Neuronal stem cell (in vitro differentiated cells): ENCODE measurements around the gene GNB4.

ENCODE experiments used
- DNase-seq: peaks from one replicate; pipeline ENCODE4 v3.0.0-alpha.2; 2013; ENCODE audit warnings: low spot score
- H2AFZ ChIP-seq: one replicate; pipeline ENCODE4 v1.6.1; 2013; ENCODE audit warnings: mild to moderate bottlenecking, low read length, inconsistent platforms
- H2AK5ac ChIP-seq: 2 replicates; pipeline ENCODE4 v1.6.1; 2013; ENCODE audit warnings: low read depth, mild to moderate bottlenecking, inconsistent platforms, low read length, moderate library complexity, mixed read lengths
- H2BK120ac ChIP-seq: 2 replicates; pipeline ENCODE4 v1.6.1; 2013; ENCODE audit warnings: low read depth, mild to moderate bottlenecking, inconsistent platforms, low read length, moderate library complexity, mixed read lengths
- H2BK12ac ChIP-seq: one replicate; pipeline ENCODE4 v1.6.1; 2013; ENCODE audit warnings: low read length, inconsistent platforms
- H2BK15ac ChIP-seq: 2 replicates; pipeline ENCODE4 v1.6.1; 2013; ENCODE audit warnings: mild to moderate bottlenecking, low read length, inconsistent platforms, mixed read lengths
- H2BK5ac ChIP-seq: one replicate; pipeline ENCODE4 v1.6.1; 2013; ENCODE audit warnings: inconsistent platforms, mild to moderate bottlenecking, low read length, moderate library complexity
- H3K14ac ChIP-seq: one replicate; pipeline ENCODE4 v1.6.1; 2013; ENCODE audit warnings: low read length, inconsistent platforms
- H3K18ac ChIP-seq: 2 replicates; pipeline ENCODE4 v1.6.1; 2013; ENCODE audit warnings: low read length, inconsistent platforms
- H3K23ac ChIP-seq: 2 replicates; pipeline ENCODE4 v1.6.1; 2013; ENCODE audit warnings: low read depth, mild to moderate bottlenecking, mixed read lengths, low read length, inconsistent platforms; ENCODE audit not compliant: poor library complexity
- H3K27ac ChIP-seq: replicated peaks from 3 replicates; pipeline ENCODE4 v1.5.1; 2013; ENCODE audit warnings: low read length, inconsistent platforms
- H3K27me3 ChIP-seq, 3 experiments: 2 replicates each; pipeline ENCODE4 v1.6.1; 2013; ENCODE audit warnings: low read length in 3 of 3, mild to moderate bottlenecking in 2 of 3, inconsistent platforms in 1 of 3, low read depth in 1 of 3, mixed read lengths in 1 of 3, moderate library complexity in 1 of 3; ENCODE audit not compliant: control insufficient read depth in 3 of 3, insufficient read depth in 3 of 3
- H3K36me3 ChIP-seq, 2 donors: replicated peaks in 1 of 2; 2 replicates each; pipeline ENCODE4 v1.6.1; 2013; ENCODE audit warnings: low read length in 2 of 2; ENCODE audit not compliant: control insufficient read depth in 2 of 2, insufficient read depth in 2 of 2
- H3K4ac ChIP-seq: 2 replicates; pipeline ENCODE4 v1.6.1; 2013; ENCODE audit warnings: inconsistent platforms, mild to moderate bottlenecking, low read length, moderate library complexity
- H3K4me1 ChIP-seq, 2 donors: 1 replicate in 1 of 2; 2 replicates in 1 of 2; pipeline ENCODE4 v1.6.1; 2013; ENCODE audit warnings: low read length in 2 of 2, low read depth in 1 of 2; ENCODE audit not compliant: control insufficient read depth in 2 of 2, insufficient read depth in 1 of 2
- H3K4me2 ChIP-seq: one replicate; pipeline ENCODE4 v1.6.1; 2013; ENCODE audit warnings: mild to moderate bottlenecking, low read length, inconsistent platforms; ENCODE audit not compliant: insufficient read depth, poor library complexity, severe bottlenecking
- H3K4me3 ChIP-seq, 2 donors: 2 replicates each; pipeline ENCODE4 v1.5.1; 2013; ENCODE audit warnings: low read length in 2 of 2, mild to moderate bottlenecking in 2 of 2, inconsistent platforms in 1 of 2, moderate library complexity in 1 of 2
- H3K79me1 ChIP-seq: one replicate; pipeline ENCODE4 v1.6.1; 2013; ENCODE audit warnings: low read depth, mild to moderate bottlenecking, inconsistent platforms, low read length, moderate library complexity
- H3K9ac ChIP-seq: one replicate; pipeline ENCODE4 v1.6.1; 2013; ENCODE audit warnings: mild to moderate bottlenecking, low read depth, low read length, inconsistent platforms; ENCODE audit not compliant: poor library complexity
- H3K9me3 ChIP-seq, 2 donors: replicated peaks in 1 of 2; 2 replicates each; pipeline versions ENCODE3 to v1.6.1; 2013; ENCODE audit warnings: low read length in 2 of 2, mild to moderate bottlenecking in 2 of 2, inconsistent platforms in 1 of 2, low read depth in 1 of 2, mixed read lengths in 1 of 2, moderate library complexity in 1 of 2; ENCODE audit not compliant: control insufficient read depth in 2 of 2, insufficient read depth in 1 of 2
- H4K8ac ChIP-seq: one replicate; pipeline ENCODE4 v1.6.1; 2013; ENCODE audit warnings: low read depth, mild to moderate bottlenecking, inconsistent platforms, low read length, moderate library complexity
- H4K91ac ChIP-seq: one replicate; pipeline ENCODE4 v1.6.1; 2013; ENCODE audit warnings: low read length, low read depth, mild to moderate bottlenecking, inconsistent platforms; ENCODE audit not compliant: poor library complexity
- WGBS, 2 donors: extraction: QIAGEN DNeasy Blood & Tissue Kit; methylation state at CpG; one replicate each; pipeline ENCODE4 v1.1.7; 2013; ENCODE audit warnings: missing lambda C conversion rate in 2 of 2, mixed read lengths in 1 of 2; ENCODE audit not compliant: insufficient read length in 2 of 2, insufficient replicate concordance in 1 of 2; ENCODE audit errors: extremely low coverage in 2 of 2; 5-methylcytosine and 5-hydroxymethylcytosine counted together

The GNB4 gene

DNA sequence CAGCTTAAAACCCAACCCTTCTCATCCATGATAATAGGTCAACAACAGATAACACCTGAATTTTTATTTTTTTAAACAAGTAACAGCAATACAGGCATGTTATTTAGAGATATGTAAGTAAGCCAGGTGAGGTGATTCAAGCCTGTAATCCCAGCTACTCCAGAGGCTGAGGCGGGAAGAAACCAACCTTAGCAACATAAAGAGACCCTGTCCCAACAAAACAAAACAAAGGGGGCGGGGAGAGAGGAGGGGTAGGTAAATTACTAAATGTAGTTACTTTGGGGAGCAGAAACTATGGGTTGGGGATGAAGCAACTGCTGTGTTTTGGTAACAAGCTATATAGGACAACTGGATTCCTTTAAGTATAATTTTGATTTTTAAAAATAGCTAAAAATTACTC lies 47.0 kb downstream of the GNB4 start:
- H3K4me1 ChIP-seq = no peaks in the 10 kb centered on the region
- no peak overlapping the region for H3K18ac ChIP-seq
- H3K4me2 ChIP-seq = no peak overlapping the region
- no peak overlapping the region for H2AFZ ChIP-seq
- H2BK12ac ChIP-seq = no peak overlapping the region
- H4K8ac ChIP-seq = no peak overlapping the region
- no peak overlapping the region for H3K4ac ChIP-seq
- H3K4me3 ChIP-seq = no peak overlapping the region
- no peak overlapping the region for H2BK5ac ChIP-seq
- H3K36me3 ChIP-seq = peaks cover 3 to 82% of the 10 kb centered on the region in 2 donors
- no peak overlapping the region for H3K27ac ChIP-seq
- no peak overlapping the region for H3K14ac ChIP-seq
- no peak overlapping the region for H2AK5ac ChIP-seq
- H3K79me1 ChIP-seq = no peaks in the 10 kb centered on the region
- DNase-seq = no peak
- no peaks in the 10 kb centered on the region for H3K27me3 ChIP-seq
- WGBS, 2 donors = no CpG with 5 or more reads among the region's 2 CpGs
- H4K91ac ChIP-seq = no peak overlapping the region
- no peak overlapping the region for H3K9ac ChIP-seq
- H2BK120ac ChIP-seq = no peak overlapping the region
- no peaks in the 10 kb centered on the region for H3K9me3 ChIP-seq
- H2BK15ac ChIP-seq = no peak overlapping the region
- no peak overlapping the region for H3K23ac ChIP-seq

DNA sequence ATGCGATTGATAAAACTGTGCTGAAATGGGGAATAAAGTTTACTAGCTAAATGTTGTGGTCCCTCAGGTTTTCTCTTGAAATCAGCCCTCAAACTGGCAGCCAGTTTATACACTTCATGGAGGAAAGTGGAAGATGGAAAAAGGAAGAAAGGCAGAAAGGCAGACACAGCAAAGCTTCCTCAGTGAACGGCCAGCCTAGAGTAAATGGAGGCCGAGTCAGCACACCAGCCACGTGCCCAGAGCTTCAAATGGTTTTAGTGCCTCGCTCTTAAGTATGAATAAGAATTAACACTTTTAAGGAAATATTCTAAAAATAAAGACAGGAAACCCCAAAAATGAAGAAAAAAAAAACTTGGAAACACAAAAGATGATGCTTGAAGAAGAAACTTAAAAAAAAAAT lies 48.3 kb downstream of the GNB4 start:
- no peak overlapping the region for H2AK5ac ChIP-seq
- no peaks in the 10 kb centered on the region for H3K27me3 ChIP-seq
- H3K4me2 ChIP-seq = no peak overlapping the region
- no peak overlapping the region for H3K14ac ChIP-seq
- H2BK120ac ChIP-seq = no peak overlapping the region
- no peak overlapping the region for H2BK5ac ChIP-seq
- H3K36me3 ChIP-seq = peaks cover 3 to 87% of the 10 kb centered on the region in 2 donors
- no peak overlapping the region for H2BK15ac ChIP-seq
- H3K4me1 ChIP-seq = no peaks in the 10 kb centered on the region
- no peak overlapping the region for H3K9ac ChIP-seq
- H2AFZ ChIP-seq = no peak overlapping the region
- H3K4me3 ChIP-seq = no peak overlapping the region
- H2BK12ac ChIP-seq = no peak overlapping the region
- no peak overlapping the region for H3K23ac ChIP-seq
- H3K27ac ChIP-seq = no peak overlapping the region
- H4K8ac ChIP-seq = no peak overlapping the region
- H4K91ac ChIP-seq = no peak overlapping the region
- no peak for DNase-seq
- H3K9me3 ChIP-seq = no peaks in the 10 kb centered on the region
- no peak overlapping the region for H3K18ac ChIP-seq
- WGBS, 2 donors = no CpG with 5 or more reads among the region's 5 CpGs
- no peak overlapping the region for H3K4ac ChIP-seq
- no peaks in the 10 kb centered on the region for H3K79me1 ChIP-seq

- H3K4me3 ChIP-seq = no peak overlapping the region
- no peak overlapping the region for H2AFZ ChIP-seq
- no peak overlapping the region for H2AK5ac ChIP-seq
- no CpG with 5 or more reads among the region's 3 CpGs for WGBS, 2 donors
- no peak overlapping the region for H4K8ac ChIP-seq
- no peak for DNase-seq
- H3K4me1 ChIP-seq = no peaks in the 10 kb centered on the region
- H3K23ac ChIP-seq = no peak overlapping the region
- no peak overlapping the region for H3K14ac ChIP-seq
- peaks cover 3 to 89% of the 10 kb centered on the region in 2 donors for H3K36me3 ChIP-seq
- no peak overlapping the region for H4K91ac ChIP-seq
- no peak overlapping the region for H3K9ac ChIP-seq
- H3K79me1 ChIP-seq = no peaks in the 10 kb centered on the region
- H3K27me3 ChIP-seq = no peaks in the 10 kb centered on the region
- no peak overlapping the region for H3K4me2 ChIP-seq
- no peak overlapping the region for H2BK12ac ChIP-seq
- H3K9me3 ChIP-seq = no peaks in the 10 kb centered on the region
- no peak overlapping the region for H2BK5ac ChIP-seq
- H3K27ac ChIP-seq = no peak overlapping the region
- no peak overlapping the region for H3K4ac ChIP-seq
- H2BK15ac ChIP-seq = no peak overlapping the region
- no peak overlapping the region for H2BK120ac ChIP-seq
- H3K18ac ChIP-seq = no peak overlapping the region
Measured at GRCh38 chr3:179401561-179401960, 49.7 kb downstream of the GNB4 start.

DNA sequence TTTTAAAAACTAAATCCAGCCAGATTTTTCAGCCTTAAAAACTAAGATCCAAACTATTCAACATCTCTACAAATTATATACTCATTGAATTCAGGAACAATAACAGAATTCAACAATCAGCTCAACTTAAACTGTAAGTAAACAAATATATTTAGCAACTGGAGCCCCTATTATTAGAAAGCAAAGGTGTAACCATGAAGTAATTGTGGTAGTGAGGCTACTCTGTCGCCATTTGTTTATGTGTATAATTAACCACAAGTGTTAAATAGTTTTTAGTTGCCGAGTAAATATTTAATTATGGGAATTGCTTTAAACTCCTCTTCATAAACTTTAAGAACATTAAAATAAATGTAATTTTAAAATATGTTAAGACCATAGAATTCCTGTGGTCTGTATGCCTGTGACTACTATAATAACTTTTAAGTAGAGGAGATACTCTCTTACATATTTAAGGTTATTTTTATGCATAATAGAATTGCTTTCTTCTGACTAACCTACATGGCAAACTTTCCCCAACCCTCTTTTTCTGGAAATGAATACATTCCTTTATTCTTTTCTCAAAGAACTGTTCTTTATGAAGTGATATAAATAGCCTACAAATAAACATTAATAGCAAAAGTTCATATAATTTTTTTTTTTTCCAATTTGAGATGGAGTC lies 52.6 kb downstream of the GNB4 start:
- no peak overlapping the region for H2BK12ac ChIP-seq
- H3K4ac ChIP-seq = no peak overlapping the region
- no peak overlapping the region for H4K8ac ChIP-seq
- no peak overlapping the region for H2BK15ac ChIP-seq
- no peak overlapping the region for H4K91ac ChIP-seq
- no peaks in the 10 kb centered on the region for H3K79me1 ChIP-seq
- no CpG with 5 or more reads among the region's 2 CpGs for WGBS, 2 donors
- H3K14ac ChIP-seq = no peak overlapping the region
- H3K9me3 ChIP-seq = peaks cover 0 to 3% of the 10 kb centered on the region in 2 donors
- no peak overlapping the region for H3K9ac ChIP-seq
- no peak overlapping the region for H3K23ac ChIP-seq
- no peak overlapping the region for H2AK5ac ChIP-seq
- no peak overlapping the region for H3K4me2 ChIP-seq
- no peak overlapping the region for H3K18ac ChIP-seq
- no peak overlapping the region for H2BK120ac ChIP-seq
- no peak overlapping the region for H3K27ac ChIP-seq
- H2AFZ ChIP-seq = no peak overlapping the region
- DNase-seq = no peak
- H3K27me3 ChIP-seq = no peaks in the 10 kb centered on the region
- no peaks in the 10 kb centered on the region for H3K4me1 ChIP-seq
- H3K4me3 ChIP-seq = no peak overlapping the region
- H3K36me3 ChIP-seq = peaks cover 4 to 87% of the 10 kb centered on the region in 2 donors
- no peak overlapping the region for H2BK5ac ChIP-seq
